GM12878 (cell line): ENCODE measurements around the gene FSHR. TPM values are rescaled to one million over a fixed set of nuclear protein-coding genes. Genes with fewer than 3 reads are reported as not detected.

ENCODE experiments used
- ATAC-seq: fragments of 200-7000 bp; cut with Tn5 transposase; 3 replicates; pipeline ENCODE4 v1.9.1; 2020; ENCODE audit warnings: mild to moderate bottlenecking, moderate library complexity
- BruUV-seq: library from RNA; stranded (reverse); fragments of 400-500 nt; replicated peaks from 2 replicates; lab custom pipeline; 2021; lab: Mats Ljungman, UMichigan
- CTCF ChIA-PET: fragments of 300-600 bp; sonication (Branson Sonifier 250); formaldehyde crosslinking; extraction: SDS; loops from one replicate; lab custom pipeline; 2021; ENCODE audit warnings: inconsistent platforms; lab: Yijun Ruan, JAX
- POLR2A ChIA-PET: fragments of 350-600 bp; formaldehyde crosslinking; extraction: SDS; loops from one replicate; lab custom pipeline; 2021; ENCODE audit warnings: inconsistent platforms; lab: Charles Lee
- RAD21 ChIA-PET: fragments of 300-600 bp; sonication (Branson Sonifier 250); formaldehyde crosslinking; loops from one replicate; lab custom pipeline; 2023; ENCODE audit warnings: antibody characterized with exemption; ENCODE audit not compliant: unreplicated experiment; lab: Charles Lee
- SMC1A ChIA-PET: fragments of 300-600 bp; sonication (Branson Sonifier 250); formaldehyde crosslinking; loops from one replicate; lab custom pipeline; 2023; ENCODE audit not compliant: unreplicated experiment, uncharacterized antibody; lab: Charles Lee
- DNase-seq: peaks from one replicate; pipeline ENCODE4 v3.0.0-alpha.2; 2011; ENCODE audit warnings: low read depth, low spot score
- FAIRE-seq: peaks from 3 replicates; lab custom pipeline; 2011; peaks lifted over from hg19 to GRCh38; lab: Jason Lieb, UNC
- H2AFZ ChIP-seq: 2 replicates; pipeline ENCODE4 v1.6.0; 2011; ENCODE audit warnings: low read depth, low read length, control low read depth; ENCODE audit not compliant: control insufficient read depth
- H3K27ac ChIP-seq: 2 replicates; pipeline ENCODE4 v1.5.1; 2011; ENCODE audit warnings: control low read depth; ENCODE audit not compliant: control insufficient read depth, insufficient read depth
- H3K27me3 ChIP-seq, 2 experiments: replicated peaks in 1 of 2; 2 replicates each; pipeline versions ENCODE4 v1.6.0 to v1.6.1; 2011; ENCODE audit warnings: low read length in 1 of 2; ENCODE audit not compliant: control insufficient read depth in 2 of 2, insufficient read depth in 2 of 2
- H3K36me3 ChIP-seq, 2 experiments: 2 replicates each; pipeline ENCODE4 v1.5.1; 2011; ENCODE audit warnings: low read length in 1 of 2; ENCODE audit not compliant: control insufficient read depth in 2 of 2, insufficient read depth in 2 of 2
- H3K4me1 ChIP-seq: 2 replicates; pipeline ENCODE4 v1.6.1; 2011; ENCODE audit warnings: mild to moderate bottlenecking, low read length, moderate library complexity, mixed read lengths; ENCODE audit not compliant: control insufficient read depth, insufficient read depth
- H3K4me2 ChIP-seq: 2 replicates; pipeline ENCODE4 v1.6.0; 2011; ENCODE audit warnings: control low read depth; ENCODE audit not compliant: control insufficient read depth, insufficient read depth
- H3K4me3 ChIP-seq: fragments of 200-600 bp; sonication (generic); 2 replicates; pipeline ENCODE4 v1.5.1; 2016
- H3K79me2 ChIP-seq: 2 replicates; pipeline ENCODE4 v1.6.0; 2011; ENCODE audit warnings: low read length; ENCODE audit not compliant: control insufficient read depth, insufficient read depth
- H3K9ac ChIP-seq: 2 replicates; pipeline ENCODE4 v1.8.0; 2011; ENCODE audit warnings: low read length, control low read depth, mixed read lengths; ENCODE audit not compliant: control insufficient read depth, insufficient read depth
- H3K9me3 ChIP-seq: replicated peaks from 3 replicates; pipeline ENCODE4 v1.5.1; 2011; ENCODE audit warnings: mild to moderate bottlenecking, low read length; ENCODE audit not compliant: control insufficient read depth, insufficient read depth
- H4K20me1 ChIP-seq: 2 replicates; pipeline ENCODE4 v1.6.0; 2011; ENCODE audit not compliant: control insufficient read depth, insufficient read depth
- CHD4 ChIP-seq: fragments of 200-600 bp; sonication (generic); IDR thresholded peaks from 2 replicates; pipeline ENCODE4 v1.6.1; 2016; ENCODE audit warnings: mild to moderate bottlenecking
- CREM ChIP-seq: IDR thresholded peaks from 2 replicates; pipeline ENCODE4 v1.6.1; 2014; ENCODE audit warnings: antibody characterized with exemption, low read depth
- CTCF ChIP-seq, 3 experiments: IDR thresholded peaks in 2 of 3; conservative IDR thresholded peaks in 1 of 3; 2 replicates each; pipeline ENCODE4 v1.5.1; 2011; ENCODE audit warnings: low read depth in 3 of 3, low read length in 3 of 3, mild to moderate bottlenecking in 3 of 3, control low read depth in 2 of 3, moderate library complexity in 2 of 3, inconsistent platforms in 1 of 3, mixed read lengths in 1 of 3; ENCODE audit not compliant: control insufficient read depth in 2 of 3, insufficient read depth in 1 of 3; ENCODE audit errors: extremely low read depth in 1 of 3
- EED ChIP-seq: sonication (generic); IDR thresholded peaks from 2 replicates; pipeline ENCODE4 v1.6.1; 2016; ENCODE audit warnings: antibody characterized with exemption, low read depth
- IKZF1 ChIP-seq: fragments of 450-650 bp; conservative IDR thresholded peaks from 2 replicates; pipeline ENCODE4 v1.6.1; 2017; ENCODE audit warnings: antibody characterized with exemption, mild to moderate bottlenecking
- POLR2AphosphoS5 ChIP-seq: IDR thresholded peaks from 2 replicates; pipeline ENCODE4 v1.6.1; 2011; ENCODE audit warnings: mild to moderate bottlenecking, low read length, inconsistent platforms
- RAD51 ChIP-seq: fragments of 450-650 bp; IDR thresholded peaks from 2 replicates; pipeline ENCODE4 v1.6.1; 2016; ENCODE audit warnings: moderate library complexity, mild to moderate bottlenecking, inconsistent platforms
- STAT3 ChIP-seq: IDR thresholded peaks from 2 replicates; pipeline ENCODE4 v1.6.1; 2011; ENCODE audit warnings: low read depth, low read length, improper control_type of control experiment
- YBX1 ChIP-seq: fragments of 450-650 bp; IDR thresholded peaks from 2 replicates; pipeline ENCODE4 v1.6.1; 2016; ENCODE audit warnings: antibody characterized with exemption
- ZNF622 ChIP-seq: fragments of 450-650 bp; IDR thresholded peaks from 2 replicates; pipeline ENCODE4 v1.6.1; 2017; ENCODE audit warnings: mild to moderate bottlenecking, inconsistent platforms
- WGBS: methylation state at CpG from one replicate; pipeline ENCODE4 v1.1.6; 2016; ENCODE audit warnings: low lambda C conversion rate; ENCODE audit not compliant: insufficient replicate concordance, insufficient coverage; ENCODE audit errors: missing lambda C conversion rate; 5-methylcytosine and 5-hydroxymethylcytosine counted together
- in situ Hi-C: fragments of 300-500 bp; cut with MboI; formaldehyde crosslinking; loops from 9 replicates; pipeline ENCODE4 v1.14.3; 2018; ENCODE audit warnings: mixed read lengths
- intact Hi-C: fragments of 100-400 bp; cut with micrococcal nuclease; formaldehyde crosslinking; loops from one replicate; pipeline ENCODE4 v1.14.2; 2022; ENCODE audit not compliant: unreplicated experiment
- polyA plus RNA-seq, 11 experiments: library from polyadenylated mRNA; depleted of rRNA in 4 of 11; unstranded in 6 of 11; stranded (reverse) in 5 of 11; fragments of >200 nt; fragmentation: Nextera tagmentation in 4 of 11; fragmentation: Illumina TruSeq in 1 of 11; extraction: Ambion mirVana in 4 of 11; extraction: Trizol in 1 of 11; gene quantifications; 1 replicate in 1 of 11; 2 replicates in 10 of 11; pipeline versions ENCODE4 v1.2.1 to v1.2.3, GENCODE V29; 2011 to 2016; ENCODE audit warnings: inconsistent platforms in 2 of 11, missing spikeins in 2 of 11, low read depth in 1 of 11
- total RNA-seq, 4 experiments: library from RNA; depleted of rRNA in 3 of 4; stranded (reverse); fragments of >200 nt in 3 of 4; fragmentation: Illumina TruSeq in 1 of 4; extraction: Trizol in 1 of 4; gene quantifications; 2 replicates each; pipeline versions ENCODE4 v1.2.1 to v1.2.3, GENCODE V29; 2013 to 2021
- TF ChIP-seq, protein P1 (sequence below): fragments of 450-650 bp; conservative IDR thresholded peaks from 2 replicates; pipeline ENCODE4 v1.6.1; 2017; ENCODE audit warnings: mild to moderate bottlenecking, moderate library complexity
- TF ChIP-seq, protein P2 (sequence below): fragments of 450-650 bp; IDR thresholded peaks from 2 replicates; pipeline ENCODE4 v1.6.1; 2018; ENCODE audit warnings: borderline replicate concordance, mild to moderate bottlenecking; ENCODE audit not compliant: partially characterized antibody

Gene FSHR
- total and polyA plus RNA-seq, 10 of the 15 experiments (the other 5 are each of a cell fraction or from before 2014, with no cell fraction given) = not detected

GRCh38 chr2:49174750-49175149, 20.4 kb upstream of the FSHR start:
- SMC1A ChIA-PET = no interaction called here
- Histone ChIP-seq H3K36me3 (no peaks in the 10 kb centered on the region), H3K4me2 (no peak overlapping the region), H3K27me3 (no peaks in the 10 kb centered on the region), H3K27ac (no peak overlapping the region), H3K9me3 (no peaks in the 10 kb centered on the region), H2AFZ (no peak overlapping the region), H3K4me1 (no peaks in the 10 kb centered on the region), H3K9ac (no peak overlapping the region), H3K4me3 (no peak overlapping the region), H3K79me2 (no peaks in the 10 kb centered on the region), H4K20me1 (no peaks in the 10 kb centered on the region)
- BruUV-seq = no TSS peak
- CTCF ChIA-PET = no interaction called here
- DNase-seq = no peak
- no peak for FAIRE-seq
- RAD21 ChIA-PET = no interaction called here
- POLR2A ChIA-PET = no interaction called here
- ATAC-seq = no peak
- TF ChIP-seq RAD51 (no peak), YBX1 (no peak), POLR2AphosphoS5 (no peak), STAT3 (no peak), ZNF622 (no peak), CREM (no peak), CHD4 (no peak), IKZF1 (no peak), CTCF (IDR thresholded peaks at IDR 0.05 in 2 of 3, conservative IDR thresholded peaks at IDR 0.05 in 1 of 3; ENCODE audit: control insufficient read depth in 2 of 3, extremely low read depth in 1 of 3, insufficient read depth in 1 of 3, low read depth in 3 of 3, low read length in 3 of 3) (no peak), EED (no peak)
- TF ChIP-seq, protein P1, sequence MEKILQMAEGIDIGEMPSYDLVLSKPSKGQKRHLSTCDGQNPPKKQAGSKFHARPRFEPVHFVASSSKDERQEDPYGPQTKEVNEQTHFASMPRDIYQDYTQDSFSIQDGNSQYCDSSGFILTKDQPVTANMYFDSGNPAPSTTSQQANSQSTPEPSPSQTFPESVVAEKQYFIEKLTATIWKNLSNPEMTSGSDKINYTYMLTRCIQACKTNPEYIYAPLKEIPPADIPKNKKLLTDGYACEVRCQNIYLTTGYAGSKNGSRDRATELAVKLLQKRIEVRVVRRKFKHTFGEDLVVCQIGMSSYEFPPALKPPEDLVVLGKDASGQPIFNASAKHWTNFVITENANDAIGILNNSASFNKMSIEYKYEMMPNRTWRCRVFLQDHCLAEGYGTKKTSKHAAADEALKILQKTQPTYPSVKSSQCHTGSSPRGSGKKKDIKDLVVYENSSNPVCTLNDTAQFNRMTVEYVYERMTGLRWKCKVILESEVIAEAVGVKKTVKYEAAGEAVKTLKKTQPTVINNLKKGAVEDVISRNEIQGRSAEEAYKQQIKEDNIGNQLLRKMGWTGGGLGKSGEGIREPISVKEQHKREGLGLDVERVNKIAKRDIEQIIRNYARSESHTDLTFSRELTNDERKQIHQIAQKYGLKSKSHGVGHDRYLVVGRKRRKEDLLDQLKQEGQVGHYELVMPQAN = no peak
- TF ChIP-seq, protein P2, sequence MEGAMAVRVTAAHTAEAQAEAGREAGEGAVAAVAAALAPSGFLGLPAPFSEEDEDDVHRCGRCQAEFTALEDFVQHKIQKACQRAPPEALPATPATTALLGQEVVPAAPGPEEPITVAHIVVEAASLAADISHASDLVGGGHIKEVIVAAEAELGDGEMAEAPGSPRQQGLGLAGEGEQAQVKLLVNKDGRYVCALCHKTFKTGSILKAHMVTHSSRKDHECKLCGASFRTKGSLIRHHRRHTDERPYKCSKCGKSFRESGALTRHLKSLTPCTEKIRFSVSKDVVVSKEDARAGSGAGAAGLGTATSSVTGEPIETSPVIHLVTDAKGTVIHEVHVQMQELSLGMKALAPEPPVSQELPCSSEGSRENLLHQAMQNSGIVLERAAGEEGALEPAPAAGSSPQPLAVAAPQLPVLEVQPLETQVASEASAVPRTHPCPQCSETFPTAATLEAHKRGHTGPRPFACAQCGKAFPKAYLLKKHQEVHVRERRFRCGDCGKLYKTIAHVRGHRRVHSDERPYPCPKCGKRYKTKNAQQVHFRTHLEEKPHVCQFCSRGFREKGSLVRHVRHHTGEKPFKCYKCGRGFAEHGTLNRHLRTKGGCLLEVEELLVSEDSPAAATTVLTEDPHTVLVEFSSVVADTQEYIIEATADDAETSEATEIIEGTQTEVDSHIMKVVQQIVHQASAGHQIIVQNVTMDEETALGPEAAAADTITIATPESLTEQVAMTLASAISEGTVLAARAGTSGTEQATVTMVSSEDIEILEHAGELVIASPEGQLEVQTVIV = no peak
- in situ Hi-C loops = no loop called here
- intact Hi-C loops = loop anchor here (10.0 kb wide), 1 partner anchor 230 kb away; no protein-coding TSS in a partner anchor
- WGBS = 3% methylated on average over 3 of the region's 3 CpGs
